Measurements from ENCODE around the gene GPRASP2.

DNA sequence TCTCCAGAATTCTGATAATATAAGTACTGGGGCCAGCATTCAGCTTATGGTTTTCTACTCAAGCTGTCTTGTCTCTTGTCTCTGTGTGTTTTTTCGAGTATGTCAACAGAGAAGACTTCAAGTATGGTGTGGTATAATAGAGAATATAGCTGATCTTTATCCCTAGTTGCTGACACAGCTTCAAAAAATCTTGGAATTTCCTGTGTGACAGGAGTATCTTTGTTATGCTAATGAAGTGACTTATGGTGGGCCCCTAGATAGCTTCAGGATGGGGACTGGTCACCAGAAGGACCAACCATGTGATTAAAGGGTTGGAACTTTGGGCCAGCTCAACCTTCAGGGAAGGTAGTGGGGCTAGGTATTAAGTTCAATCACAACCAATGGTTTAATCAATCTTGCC, 11.2 kb downstream of the GPRASP2 start:
- TF ChIP-seq EZH2 (IDR thresholded peaks at IDR 0.05; ENCODE audit: borderline replicate concordance, low read depth, low read length, poor library complexity, severe bottlenecking): no peak
- TF ChIP-seq, protein P1, sequence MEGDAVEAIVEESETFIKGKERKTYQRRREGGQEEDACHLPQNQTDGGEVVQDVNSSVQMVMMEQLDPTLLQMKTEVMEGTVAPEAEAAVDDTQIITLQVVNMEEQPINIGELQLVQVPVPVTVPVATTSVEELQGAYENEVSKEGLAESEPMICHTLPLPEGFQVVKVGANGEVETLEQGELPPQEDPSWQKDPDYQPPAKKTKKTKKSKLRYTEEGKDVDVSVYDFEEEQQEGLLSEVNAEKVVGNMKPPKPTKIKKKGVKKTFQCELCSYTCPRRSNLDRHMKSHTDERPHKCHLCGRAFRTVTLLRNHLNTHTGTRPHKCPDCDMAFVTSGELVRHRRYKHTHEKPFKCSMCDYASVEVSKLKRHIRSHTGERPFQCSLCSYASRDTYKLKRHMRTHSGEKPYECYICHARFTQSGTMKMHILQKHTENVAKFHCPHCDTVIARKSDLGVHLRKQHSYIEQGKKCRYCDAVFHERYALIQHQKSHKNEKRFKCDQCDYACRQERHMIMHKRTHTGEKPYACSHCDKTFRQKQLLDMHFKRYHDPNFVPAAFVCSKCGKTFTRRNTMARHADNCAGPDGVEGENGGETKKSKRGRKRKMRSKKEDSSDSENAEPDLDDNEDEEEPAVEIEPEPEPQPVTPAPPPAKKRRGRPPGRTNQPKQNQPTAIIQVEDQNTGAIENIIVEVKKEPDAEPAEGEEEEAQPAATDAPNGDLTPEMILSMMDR (conservative IDR thresholded peaks at IDR 0.05; ENCODE audit: low read depth, low read length): no peak
